Stimulated activated CD4-positive, alpha-beta T cell treated with anti-CD3 and anti-CD28 coated beads, Interleukin-1b, Interleukin-23, amount 100 ng/mL, for 48 hours (primary cell): ENCODE results near the gene LZTR1.
"Not testable (repeated sequence)": the region's sequence is repeated elsewhere in the genome, so short reads cannot be mapped to it uniquely, and the experiment has no call there.

Experiments used
- DNase-seq: peaks from one replicate; pipeline ENCODE4 v3.0.0-alpha.2; 2020

LZTR1 gene

DNA sequence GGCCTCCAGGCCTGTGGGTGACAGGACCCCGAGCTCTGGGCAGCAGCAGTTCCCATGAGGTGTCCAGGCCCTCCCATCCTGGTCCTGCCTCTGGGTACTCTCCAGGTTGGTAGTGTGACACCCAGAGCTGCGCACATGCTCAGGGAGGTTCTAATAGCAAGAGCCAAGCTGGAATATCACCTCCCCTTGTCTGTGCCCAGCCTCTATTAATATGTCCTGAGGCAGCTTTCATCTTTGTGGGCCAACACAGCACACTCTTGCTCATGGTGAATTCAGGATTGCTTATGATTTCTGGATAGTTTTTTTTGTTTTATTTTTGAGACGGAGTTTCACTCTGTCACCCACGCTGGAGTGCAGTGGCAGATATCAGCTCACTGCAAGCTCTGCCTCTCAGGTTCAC, 36.2 kb downstream of the LZTR1 start:
- no peak for DNase-seq

DNA sequence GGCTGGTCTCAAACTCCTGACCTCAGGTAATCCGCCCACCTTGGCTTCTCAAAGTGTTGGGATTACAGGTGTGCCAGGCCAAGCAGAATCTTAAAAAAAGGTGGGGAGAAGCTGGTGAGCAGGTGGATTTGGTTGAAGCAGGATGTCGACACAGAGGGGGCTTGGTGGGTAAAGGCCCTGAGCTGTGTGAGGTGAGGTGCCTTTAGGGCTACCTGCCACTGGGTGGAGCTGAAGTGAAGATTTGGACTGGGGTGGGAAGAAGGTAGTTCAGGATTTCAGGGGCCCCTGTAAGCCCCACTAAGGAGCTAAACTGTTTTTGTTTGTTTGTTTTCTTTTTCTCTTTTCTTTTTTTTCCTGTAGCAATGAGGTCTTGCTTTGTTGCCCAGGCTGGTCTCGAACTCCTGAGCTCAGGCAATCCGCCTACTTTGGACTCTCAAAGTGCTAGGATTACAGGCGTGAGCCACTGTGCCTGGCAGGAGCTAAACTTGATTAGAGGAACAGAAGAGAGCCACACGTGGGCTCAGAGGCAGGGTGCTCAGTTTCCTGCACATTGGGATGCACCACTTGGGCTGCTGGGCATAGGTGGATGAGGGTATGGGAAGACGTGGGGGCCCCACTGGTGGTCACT, 38.8 kb downstream of the LZTR1 start:
- DNase-seq: no peak

DNA sequence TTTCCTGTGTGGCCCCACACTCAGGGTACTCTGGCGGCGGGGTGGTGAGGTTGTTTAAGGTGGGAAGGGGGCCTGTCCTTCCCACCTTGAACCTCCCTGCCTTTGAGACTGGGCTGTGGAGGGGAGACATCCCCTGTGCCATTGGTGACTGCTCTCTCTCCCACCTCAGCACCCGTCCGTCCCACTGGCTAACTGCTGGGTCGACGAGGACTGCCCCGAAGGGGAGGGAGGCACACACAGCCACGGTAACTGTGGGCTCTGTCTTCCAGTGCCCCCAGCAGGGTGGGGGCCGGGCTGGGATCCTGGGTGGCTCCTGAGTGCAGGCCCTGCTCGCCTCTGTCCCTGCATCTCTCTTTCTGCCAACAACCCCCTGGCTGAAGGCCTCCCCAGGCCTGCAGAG, 40.4 kb downstream of the LZTR1 start:
- DNase-seq: no peak

DNA sequence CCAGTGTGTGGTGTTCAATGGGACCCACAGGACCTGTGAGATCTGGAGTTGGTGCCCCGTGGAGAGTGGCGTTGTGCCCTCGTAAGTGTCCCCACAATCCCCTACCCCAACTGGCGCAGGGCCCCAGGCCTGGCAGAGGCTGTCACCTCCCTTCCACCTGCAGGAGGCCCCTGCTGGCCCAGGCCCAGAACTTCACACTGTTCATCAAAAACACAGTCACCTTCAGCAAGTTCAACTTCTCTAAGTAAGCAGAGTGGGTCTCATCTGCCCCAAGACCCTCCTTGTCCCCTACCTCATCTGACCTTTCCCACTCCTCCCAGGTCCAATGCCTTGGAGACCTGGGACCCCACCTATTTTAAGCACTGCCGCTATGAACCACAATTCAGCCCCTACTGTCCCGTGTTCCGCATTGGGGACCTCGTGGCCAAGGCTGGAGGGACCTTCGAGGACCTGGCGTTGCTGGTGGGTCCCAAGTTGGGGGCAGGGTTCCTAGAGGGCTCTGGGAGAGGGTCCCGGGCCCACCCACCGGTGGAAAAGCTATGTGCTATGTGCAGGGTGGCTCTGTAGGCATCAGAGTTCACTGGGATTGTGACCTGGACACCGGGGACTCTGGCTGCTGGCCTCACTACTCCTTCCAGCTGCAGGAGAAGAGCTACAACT, 41.0 kb downstream of the LZTR1 start:
- DNase-seq: no peak

DNA sequence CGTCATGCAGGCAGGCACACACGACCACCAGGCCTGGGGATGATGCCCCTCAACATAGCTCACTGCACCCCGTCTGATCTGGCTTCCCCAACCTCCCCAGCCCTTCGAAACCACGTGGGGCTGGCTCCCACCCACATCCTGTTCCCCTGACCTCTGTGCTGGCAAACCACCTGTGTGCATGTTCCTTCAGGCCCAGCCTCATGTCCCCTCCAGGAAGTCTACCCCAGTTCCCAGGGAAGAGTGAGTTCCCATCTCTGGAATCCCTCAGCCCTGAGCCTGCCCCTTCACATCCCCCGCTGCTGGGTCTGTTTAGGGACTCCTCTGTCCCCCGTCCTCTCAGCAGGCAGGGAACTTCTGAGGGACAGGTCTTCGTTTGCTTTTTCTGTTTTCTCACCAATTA, 43.2 kb downstream of the LZTR1 start:
- DNase-seq: no peak

DNA sequence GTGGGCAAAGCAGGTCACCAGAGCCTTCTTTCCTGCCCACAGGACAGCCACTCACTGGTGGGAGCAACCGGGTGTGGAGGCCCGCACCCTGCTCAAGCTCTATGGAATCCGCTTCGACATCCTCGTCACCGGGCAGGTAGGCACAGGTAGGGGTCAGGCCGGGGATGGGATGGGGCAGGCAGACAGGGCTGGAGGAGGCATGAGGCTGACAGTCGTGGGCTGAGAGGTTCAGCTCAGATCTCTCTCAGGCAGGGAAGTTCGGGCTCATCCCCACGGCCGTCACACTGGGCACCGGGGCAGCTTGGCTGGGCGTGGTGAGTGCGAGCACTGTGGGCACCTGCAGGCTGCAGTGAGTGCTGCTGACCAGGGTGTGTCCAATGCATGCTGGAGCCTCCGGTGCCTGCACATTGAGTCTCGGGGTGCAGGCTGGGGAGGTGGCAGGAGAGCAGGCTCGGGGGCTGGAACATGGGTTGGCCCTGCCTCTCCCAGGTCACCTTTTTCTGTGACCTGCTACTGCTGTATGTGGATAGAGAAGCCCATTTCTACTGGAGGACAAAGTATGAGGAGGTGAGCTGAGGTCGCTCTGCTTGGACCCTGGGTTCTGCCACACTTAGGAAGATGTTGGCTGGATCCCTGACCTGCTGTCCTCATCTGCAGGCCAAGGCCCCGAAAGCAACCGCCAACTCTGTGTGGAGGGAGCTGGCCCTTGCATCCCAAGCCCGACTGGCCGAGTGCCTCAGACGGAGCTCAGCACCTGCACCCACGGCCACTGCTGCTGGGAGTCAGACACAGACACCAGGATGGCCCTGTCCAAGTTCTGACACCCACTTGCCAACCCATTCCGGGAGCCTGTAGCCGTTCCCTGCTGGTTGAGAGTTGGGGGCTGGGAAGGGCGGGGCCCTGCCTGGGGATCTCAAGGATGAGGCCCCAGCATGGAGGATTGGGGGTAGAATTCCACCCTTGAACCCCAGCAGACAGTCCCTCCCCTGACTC, 44.0 kb downstream of the LZTR1 start:
- DNase-seq: no peak

DNA sequence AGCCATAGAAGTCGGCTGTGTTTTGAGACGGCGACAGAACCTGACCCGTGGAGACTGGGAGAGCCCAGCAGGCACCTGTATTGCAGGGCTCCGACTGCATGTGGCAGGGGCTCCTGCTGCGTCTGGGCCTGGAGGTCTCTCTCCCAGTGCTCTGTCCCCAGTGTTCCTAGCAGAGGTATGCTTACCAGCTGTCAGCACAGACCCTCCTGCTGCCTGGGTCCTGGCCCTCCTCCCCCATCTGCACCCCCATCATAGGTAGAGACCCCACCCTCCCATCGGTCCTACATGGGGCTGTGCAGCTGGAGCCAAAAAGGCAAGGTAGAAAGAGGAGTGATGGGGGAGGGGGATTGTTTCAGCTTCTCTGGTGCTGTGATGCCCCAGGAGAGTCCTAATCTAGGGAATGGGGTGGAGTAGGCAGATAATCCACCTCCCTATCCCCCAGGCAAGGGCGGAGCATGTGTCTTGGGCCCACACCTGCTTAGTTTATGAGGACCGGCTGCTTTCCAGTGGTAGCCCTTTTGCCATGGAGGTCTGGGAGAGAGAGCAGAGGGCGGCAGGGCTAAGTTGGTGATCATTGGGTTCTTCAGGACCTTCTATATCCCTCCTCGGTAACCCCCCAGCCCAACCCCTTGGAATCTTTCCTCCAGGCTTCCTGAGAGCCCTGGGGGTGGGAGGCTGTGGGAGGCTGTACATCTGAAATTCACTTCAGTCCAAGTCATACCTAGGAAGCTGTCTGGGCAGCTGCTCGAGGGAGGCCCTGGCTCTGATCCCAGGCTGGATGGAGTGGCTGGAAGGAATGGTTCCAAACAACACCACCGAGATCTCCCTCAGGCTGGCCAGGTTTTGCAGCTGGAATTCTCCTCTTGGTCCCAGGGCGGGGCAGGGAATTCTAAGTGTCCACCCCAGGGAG, 44.9 kb downstream of the LZTR1 start:
- no peak for DNase-seq

DNA sequence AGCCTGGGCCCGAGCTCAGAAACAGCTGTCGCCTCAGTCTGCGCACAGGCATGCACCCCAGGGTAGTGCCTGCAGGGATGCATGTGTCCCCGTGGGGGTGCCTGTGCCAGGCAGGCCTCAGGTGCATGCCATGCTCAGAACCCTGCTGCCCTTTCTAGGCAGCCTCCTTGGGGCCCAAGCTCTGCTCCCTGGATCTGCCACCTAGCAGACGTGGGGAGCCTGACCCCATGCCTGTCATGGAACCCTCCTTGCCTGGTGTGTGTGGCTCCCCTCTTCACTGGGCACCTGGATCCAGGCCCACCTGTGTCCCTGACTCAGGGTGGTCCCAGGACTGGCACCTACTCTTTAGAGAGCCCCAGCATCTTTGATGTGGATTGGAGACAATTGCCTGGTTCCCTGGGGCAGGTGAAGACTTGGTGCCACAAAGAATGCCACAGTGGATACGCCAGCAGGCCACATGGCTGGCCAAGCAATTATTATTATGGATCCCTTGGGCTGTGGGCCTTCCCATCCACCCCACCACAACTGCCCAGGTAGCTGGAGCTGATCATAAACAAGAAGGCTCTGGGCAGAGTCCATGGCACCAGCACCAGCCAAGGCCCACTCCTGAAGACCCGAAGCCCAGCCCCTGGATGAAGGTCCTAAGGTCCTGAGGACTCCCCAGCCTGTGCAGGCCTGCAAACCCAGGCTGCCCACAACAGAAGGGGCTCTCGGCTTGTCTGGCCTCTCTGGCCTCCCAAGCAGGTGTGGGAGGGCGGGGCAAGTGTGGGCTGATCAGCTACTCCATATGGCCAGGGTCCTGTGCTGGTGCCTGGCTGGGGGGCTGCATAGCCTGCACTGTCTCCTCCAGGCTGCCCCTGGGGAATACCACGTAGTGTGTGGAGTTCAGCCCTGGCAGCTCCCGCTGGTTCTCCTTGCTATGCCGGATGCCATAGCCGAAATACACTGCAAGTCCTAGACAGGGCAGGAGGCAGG, 46.5 kb downstream of the LZTR1 start:
- no peak for DNase-seq

DNA sequence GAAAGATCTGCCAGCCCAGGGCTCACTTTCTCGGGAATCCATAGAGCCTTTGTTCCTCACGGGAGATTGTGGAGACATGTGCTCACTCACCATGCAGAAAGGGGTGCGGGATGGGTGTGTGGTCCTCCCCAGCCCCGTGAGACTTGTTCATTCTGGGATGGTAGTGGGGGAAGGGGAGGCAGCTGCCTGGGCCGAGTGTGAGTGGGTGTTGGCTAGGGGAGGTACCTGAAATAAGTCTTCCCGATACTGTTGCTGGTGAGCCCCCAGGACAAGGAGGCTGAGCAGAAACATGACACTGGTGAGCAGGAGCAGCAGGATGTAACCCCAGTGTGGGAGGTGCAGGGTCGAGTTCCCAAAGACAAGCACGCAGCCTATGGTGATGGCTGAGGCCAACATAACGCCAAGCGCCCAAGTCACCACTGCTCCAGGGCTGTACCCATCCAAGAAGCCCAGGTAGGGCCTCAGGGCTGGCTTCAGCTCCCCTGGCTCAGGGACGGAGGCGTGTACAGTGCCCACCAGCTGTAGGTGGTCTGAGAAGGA, 47.5 kb downstream of the LZTR1 start:
- DNase-seq: no peak

DNA sequence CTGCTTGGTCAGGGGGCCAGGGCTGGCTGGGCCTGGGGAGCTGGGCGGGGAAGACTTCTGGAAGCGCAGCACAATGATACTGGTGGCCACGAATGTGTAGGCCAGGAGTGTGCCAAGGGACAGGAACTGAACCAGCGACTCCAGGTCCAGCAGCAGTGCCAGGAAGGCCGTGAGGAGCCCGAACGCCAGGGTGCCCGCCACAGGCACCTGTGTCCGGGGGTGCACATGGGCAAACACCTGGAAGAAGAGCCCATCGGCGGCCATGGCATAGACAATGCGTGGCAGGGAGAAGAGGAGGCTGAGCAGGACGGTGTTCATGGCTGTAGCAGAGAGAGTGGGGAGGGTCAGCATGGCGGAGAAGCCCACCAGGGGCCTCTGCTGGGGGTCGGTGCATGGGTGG, 47.9 kb downstream of the LZTR1 start:
- no peak for DNase-seq

DNA sequence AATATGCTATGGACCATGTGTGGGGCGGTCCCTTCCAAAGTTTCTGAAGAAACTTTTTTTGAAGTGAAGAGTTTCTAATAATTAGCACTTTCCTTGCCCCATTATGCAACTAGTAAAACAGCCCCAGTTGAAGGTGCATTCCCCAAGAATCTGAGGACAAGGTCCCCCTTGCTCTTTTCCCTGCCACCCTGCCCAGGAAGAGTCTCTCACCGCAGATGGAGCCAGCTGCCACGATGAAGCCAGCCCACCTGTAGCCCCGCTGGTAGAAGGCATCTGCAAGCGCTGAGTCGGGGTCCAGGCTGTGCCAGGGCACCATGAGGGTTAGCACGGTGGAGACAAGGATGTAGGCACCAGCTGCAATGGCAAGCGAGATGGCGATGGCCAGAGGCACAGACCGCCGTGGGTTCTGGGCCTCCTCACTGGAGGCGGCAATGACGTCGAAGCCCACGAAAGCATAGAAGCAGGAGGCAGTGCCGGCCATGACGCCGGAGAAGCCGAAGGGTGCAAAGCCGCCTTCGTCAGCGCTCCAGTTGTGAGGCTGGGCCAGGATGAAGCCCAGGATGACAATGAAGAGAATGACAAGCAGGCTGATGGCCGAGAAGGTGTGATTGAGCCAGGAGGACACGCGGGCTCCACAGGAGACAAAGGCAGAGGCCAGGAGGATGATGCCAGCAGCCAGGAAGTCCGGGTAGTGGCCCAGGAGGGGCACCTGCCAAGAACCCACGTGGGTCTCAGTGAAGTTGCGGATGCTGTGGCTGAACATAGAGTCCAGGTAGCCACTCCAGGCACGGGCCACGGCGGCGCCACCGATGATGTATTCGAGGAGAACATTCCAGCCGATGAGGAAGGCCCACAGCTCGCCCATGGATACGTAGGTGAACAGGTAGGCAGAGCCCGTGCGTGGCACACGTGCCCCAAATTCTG, 48.8 kb downstream of the LZTR1 start:
- DNase-seq: no peak

DNA sequence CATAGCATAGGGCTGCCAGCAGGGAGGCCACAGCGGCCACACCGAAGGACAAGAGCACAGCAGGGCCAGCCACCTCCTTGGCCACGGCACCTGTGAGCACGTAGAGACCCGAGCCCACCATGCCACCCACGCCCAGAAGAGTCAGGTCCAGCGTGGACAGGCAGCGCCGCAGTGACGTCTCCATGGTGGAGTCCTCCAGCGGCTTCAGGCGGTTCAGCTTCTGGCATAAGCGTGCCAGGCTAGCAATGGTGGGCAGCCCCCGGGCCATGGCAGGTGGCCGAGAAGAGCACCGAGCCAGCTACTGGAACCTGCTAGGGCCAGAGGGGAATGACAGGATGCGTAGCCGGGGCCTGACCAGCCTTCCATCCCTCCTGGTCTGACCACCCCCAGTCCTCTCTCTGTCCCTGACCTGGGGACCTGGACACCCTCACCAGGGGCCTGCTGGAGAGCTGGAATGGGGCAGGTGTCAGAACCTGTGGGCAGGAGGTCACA, 49.5 kb downstream of the LZTR1 start:
- DNase-seq: no peak

DNA sequence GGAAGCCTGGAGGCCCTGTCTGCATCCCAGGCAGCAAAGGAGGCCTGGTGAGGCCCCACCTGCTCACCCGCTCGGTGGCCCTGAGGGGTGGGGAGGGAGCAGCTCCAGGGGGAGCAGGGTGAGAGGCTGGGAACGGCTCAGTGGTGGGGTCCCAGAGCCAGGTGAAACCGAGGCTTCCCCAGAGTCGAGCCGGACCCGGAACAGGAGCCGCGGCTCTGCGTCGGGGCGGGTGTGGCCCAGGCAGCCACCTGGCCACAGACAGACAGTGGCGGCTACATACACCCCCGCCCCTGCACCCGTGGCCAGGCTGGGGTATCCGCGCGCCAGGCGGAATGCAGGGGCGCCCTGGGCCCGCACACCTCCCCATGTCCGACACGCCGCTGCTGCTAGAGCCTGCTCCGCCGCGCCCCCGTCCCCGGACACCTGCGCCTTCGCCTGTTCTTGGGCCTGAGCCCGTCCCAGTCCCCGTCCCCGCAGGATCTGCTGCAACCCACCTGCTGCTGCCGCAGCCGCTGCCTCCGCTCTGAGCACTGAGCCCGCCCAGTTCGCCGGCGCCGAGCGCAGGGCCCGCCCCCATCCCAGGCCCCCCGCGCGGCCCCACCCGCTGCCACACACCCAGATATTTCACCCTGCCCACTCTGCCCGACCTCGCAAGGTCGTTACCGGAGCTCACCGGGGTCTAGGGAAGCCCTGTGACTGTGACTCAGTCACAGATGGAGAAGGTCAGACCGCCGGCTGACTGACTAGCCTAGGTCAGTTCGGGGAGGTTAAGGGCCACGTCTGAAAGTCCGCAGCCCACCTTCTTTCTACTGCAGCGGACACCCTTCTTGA, 50.2 kb downstream of the LZTR1 start, which contains the start of gene SLC7A4:
Gene SLC7A4 (minus strand): TSS at position 525 of the 831 bp plus-strand sequence. CDS start 749 bp downstream, outside the sequence.
- no peak for DNase-seq

DNA sequence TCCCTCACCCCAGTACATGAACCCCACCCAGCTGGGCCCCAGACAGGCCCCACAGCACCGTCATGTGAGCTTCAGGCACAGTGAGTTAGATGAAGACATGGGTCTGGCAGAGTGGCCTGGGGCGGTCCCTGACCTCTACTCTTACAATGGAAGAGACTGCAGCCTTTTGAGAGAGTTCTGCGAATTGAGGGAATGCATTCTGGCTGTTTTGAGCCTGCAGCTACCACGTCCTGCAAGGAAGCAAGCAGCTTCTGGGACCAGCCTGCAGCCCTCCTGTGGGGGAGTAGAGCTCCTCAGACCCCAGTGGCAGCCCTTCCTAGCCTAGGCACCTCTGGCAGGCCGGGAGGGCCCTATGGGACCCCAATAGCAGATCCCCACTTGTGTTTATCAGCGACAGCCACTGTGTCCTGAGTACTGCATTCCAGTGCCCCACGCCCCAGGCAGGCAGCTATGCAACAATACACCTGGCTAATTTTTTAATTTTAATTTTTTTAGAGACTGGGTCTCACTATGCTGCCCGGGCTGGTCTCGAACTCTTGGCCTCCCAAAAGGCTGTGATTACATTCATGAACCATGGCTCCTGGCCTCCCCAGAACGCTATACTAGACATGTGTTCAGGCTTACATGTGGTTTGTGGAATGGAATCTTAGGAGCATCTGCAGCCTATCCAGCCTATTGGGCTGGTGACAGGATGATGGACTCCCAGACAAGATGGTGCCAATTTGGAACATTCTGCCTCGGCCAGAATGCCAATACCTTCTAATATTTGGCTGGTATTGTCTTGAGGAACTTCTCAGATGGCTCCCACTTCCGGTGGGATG, 51.0 kb downstream of the LZTR1 start:
- no peak for DNase-seq

DNA sequence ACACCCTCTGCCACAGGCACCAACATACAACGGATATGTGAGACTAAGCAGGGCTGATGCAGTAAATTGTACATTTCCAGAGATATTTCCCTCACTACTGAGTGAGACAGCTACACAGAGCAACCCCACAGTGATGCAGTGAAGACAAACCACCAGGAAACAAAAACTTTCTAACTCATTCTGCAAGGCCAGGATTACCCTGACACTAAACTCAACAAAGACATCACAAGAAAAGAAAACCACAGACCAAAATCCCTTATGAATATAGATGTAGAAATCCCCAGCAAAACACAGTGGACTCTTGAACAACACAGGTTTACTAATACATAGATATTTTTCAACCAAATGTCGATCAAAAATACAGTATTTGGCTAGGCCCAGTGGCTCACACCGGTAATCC, 51.8 kb downstream of the LZTR1 start:
- DNase-seq: no peak

DNA sequence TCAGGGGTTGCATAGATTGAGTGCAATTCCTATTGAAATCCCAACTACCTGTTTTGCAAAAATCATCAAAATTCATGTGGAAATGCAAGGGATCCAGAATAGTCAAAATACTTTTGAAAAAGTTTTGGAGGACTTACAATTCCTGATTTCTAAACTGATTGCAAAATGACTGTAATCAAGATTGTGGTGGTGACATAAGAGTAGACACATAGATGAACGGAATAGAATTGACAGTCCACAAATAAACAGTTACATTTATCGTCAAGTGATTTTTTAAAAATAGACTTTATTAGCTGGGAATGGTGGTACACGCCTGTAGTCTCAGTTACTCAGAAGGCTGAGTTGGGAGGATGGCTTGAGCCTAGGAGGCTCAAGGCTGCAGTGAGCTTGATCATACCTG, 52.9 kb downstream of the LZTR1 start:
- DNase-seq: no peak

DNA sequence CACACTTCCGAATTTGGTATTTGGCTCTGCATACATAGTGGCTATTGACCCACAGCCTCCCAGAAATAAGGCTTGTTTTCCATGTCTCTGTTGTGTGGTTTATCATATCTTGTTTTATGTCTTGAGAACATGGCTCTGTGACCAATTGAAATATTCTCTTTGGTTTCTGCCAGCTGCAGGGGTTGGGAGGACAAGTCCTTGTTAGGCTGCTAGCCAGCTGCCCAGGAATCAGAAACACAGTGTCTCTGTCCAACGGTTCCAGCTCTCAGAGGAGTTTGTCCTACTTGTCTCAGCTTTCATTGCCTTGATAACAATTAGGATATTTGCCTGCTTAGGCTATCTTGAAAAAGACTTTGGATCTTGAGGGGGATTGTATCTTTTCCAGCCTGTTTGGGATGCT, 56.3 kb downstream of the LZTR1 start:
- DNase-seq: no peak

DNA sequence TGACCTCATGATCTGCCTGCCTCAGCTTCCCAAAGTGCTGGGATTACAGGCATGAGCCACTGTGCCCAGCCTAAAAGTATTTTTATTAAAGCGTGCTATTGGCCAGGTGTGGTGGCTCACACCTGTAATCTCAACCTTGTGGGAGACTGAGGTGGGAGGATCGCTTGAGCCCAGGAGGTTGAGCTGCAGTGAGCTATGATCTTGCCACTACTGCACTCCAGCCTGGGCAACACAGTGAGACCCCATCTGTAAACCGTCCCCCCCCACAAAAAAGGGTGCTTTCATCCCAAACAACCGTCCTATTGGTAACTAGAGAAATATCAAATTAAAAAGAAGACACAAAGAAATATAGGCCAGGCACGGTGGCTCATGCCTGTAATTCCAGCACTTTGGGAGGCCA, 57.1 kb downstream of the LZTR1 start:
- not testable (repeated sequence) for DNase-seq
